ENCODE results near the gene CELF2.
"Not testable (repeated sequence)": the region's sequence is repeated elsewhere in the genome, so short reads cannot be mapped to it uniquely, and the experiment has no call there.

CELF2 gene

DNA sequence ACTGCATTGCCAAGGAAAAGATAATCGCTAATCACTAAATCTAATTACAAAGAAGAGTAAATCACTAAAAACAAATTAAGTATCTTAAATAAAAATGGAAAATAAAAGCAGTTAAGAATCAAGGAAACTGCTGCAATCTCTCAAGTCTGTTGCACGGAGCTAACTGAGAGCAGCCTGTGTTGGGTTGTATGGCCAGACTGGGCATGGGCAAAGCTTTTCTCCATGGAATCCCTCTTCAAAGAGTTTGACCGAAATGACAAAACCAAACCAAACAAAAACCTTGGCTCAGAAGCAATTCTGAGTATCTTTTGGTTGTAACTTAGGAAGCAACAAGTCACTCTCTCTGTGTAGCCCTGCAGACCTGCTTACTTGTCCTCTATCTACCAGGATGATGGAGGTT lies 78.8 kb downstream of the CELF2 start:
- DNase-seq (ENCODE audit: low read depth): no peak

DNA sequence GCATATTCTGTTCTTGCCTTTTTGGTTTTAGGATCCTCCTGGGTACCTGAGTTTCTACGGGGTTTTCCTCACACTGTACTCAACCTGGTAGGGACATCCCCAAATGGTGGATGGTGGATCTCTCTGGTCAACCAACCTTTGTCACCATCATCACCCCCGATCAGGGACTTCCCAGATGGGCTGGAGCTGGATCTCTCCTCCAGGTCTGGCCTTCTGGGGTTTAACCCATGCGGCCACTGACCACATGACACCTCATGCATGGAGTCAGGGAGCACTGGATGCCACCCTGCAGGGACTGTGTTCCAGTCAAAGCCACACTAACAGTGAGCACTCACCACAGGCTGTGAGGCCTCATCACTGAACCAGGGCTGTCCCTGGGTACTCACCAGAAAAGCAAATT lies 80.0 kb downstream of the CELF2 start:
- DNase-seq (ENCODE audit: low read depth): no peak

DNA sequence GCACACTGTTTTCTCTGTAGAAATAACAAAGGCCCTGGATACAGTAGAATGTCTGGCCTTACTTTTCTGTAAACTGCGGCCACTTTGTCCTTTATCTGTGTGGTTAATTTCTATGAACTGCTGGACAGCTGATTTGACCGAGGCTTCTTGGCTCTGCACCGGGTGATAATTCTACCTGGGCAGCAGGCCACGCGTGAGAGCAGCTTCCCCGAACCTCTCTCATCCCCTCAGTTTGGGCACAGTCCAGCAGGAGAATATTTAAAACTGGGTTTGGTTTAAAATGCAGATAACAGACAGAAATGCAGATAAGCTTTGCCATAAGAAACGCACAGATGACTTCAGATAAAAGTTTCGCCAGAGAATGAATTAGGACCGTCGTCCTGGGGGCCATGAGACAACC lies 81.0 kb downstream of the CELF2 start:
- no peak for DNase-seq (ENCODE audit: low read depth)

DNA sequence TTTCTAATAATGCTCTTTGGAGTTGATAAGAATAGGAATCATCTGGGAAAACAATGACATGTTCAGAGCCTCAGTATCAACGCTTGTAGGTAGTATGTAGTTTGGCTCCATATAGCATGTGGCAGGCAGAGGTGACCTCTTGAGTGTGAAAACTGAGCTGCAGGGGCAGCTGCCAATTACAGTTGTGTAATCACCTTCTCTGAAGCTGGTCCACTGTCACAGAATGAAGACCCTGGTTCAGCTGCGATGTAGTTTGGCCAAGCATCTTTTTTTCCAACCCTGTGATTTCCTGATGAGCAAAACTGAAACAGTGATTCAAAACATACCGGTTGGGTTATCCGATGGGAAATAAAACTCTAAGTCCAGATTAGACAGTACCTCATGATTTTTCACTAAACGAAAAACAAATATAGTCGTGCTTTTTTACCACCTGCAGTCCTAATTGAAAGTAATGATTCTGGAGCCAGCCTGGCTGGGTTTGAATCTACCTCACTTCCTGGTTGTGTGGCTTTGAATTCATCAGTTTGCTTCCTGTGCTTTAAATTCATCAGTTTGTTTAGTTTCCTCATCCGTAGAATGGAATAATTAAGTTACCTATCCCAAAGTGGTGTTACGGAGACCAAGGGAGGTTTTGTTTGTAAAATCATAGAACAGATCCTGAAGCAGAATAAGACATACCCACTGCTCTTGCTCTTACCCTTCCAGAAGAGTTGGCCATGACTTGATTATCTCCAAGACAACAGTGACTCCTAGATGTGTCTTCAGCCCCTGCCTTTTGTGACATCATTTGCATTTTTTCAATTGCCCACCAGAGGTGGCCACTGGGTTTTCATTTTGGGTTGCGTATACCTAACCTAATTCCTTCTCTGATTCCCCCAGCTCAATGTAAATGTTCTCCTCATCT lies 87.4 kb downstream of the CELF2 start:
- DNase-seq (ENCODE audit: low read depth): no peak

DNA sequence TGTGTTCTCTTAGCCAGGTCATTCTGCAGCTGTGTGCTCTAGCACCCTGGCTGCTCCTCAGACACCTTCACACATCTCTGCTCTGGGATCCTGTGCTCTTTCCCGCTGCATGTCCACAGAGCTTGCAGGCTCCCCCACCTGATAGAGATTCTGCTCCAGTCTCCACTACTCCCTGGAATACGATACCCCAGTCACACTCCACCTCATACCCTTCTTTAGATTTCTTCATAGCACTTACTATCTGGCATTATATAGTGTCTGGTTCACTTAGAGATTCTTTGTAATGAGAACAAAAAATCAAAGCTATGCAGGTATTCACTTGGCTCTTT lies 88.0 kb downstream of the CELF2 start:
- DNase-seq (ENCODE audit: low read depth): no peak

DNA sequence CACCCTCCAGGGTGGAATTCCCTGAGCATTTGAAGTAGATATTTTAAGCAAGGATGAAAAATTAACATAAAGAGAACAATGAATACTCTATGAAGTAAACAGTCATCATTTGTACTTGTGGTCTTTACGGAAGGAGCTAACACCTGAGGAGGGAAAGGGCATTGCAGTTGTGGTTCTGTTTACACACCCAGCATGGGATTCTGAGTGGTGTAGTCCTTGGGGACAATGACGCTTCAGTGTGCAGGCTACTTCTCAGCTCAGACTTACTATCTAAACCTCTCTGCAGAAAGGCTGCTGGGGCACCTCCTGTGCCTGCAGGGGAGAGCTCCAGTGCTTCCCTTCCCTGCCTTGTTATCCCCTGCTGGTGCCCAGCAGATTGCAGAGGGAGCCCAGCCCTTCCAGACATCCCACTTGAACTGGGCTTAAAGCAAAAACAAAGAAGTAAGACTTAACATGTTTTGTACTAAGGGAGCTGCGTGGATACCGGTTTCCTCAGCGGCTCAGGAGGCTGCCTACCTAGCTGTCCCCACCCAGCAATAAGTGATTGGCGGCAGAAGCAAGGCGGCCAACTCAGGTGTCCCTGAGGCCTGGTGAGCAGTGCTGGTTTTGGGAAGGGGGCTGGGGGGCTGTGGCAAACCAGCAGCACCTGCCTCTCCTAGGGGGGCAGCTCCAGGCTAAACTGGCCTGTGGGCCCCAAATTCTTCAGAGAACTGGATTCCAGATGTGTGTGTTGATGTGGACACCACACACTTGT lies 89.1 kb downstream of the CELF2 start:
- DNase-seq (ENCODE audit: low read depth): no peak

DNA sequence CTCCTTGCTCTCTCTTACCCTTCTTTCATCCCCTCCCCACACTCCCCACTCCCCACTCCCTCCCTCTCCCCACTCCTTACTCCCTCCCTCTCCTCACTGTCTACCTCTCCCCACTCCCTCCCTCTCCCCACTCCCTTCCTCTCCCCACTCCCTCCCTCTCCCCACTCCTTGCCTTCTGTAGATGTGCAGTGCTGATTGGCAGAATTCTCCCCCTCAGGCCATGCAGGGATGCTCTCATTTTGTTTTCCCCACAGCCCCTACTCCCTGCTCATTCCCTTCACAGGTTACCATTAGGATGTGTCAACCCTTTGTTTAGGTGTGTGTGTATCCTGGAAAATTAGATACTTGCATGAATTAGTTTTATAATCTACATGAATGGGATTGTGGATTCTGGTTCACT lies 90.3 kb downstream of the CELF2 start:
- DNase-seq (ENCODE audit: low read depth): no peak

DNA sequence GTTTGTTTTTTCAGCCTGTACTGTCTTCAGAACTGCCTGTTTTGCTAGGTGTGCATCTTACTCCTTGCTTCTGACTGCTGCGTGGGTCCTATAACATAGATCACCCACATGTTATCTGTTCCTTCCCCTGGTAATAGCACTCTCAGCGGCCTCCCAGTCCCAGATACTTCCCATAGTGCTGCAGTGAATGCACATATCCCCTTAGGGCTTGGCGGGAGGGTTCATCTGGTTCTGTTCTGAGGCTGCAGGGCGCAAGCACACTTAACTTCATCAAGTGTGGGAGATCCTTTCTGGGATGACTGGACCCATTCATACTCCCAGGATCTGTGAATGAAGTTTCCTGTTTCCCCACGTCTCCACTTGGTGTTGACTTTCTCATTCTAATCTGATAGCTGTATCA lies 90.7 kb downstream of the CELF2 start:
- no peak for DNase-seq (ENCODE audit: low read depth)

DNA sequence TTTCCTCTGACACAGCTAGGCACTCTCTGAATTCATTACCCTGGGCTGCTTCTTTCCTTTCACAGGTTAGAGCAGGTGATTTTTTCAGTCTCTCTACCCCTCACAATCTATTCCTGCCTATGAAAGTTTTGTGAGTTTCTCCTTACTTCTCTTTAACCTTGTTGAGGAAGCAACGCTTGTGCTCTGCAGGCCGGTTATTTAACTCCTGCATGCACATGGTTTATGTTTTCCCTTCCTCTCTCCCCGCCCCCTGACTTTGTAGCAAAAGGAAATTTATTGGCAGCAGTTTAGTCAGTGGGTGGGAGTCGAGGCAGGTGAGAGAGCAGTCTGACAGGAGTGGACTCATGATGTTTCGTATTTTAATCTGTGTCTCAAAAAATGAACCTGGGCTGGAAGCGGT lies 91.9 kb downstream of the CELF2 start:
- DNase-seq (ENCODE audit: low read depth): no peak

DNA sequence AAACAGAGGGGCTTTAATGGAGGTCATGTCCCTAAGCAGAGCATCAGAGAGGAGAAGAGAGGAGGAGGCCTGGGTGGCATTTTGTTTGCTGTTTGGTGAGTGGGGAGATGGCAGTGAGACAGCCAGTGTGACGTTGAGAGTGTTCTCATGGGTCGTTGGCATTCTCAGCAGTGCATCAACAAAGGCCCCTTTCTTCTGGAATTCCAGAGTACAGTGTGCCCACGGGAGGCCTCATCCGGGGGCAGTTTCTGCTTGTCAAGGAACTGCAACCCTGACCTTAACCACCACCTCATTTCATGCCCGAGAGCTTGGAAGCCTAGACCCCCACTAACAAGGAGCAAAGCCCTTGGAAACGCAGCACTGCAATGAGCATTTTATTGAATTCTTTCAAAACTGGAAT lies 92.9 kb downstream of the CELF2 start:
- DNase-seq (ENCODE audit: low read depth): no peak

DNA sequence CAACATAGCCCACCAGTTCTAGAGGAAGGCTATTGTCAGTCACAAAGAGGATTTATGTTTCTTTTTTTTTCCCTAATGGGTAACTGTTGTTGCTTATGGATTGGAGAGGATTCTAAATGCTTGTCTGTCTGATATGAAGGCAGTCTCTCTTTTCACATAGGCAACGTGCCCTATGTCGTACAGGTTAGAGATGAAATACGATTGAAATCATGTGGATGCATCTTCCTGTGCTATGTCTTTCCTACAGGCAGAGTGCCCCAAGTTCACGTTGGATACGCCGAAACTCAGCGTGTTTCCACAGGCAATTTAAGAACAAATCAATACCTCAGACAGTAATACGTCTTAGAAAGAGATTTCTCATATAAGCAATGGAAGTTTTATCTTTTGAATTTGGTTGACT lies 93.8 kb downstream of the CELF2 start:
- no peak for DNase-seq (ENCODE audit: low read depth)

DNA sequence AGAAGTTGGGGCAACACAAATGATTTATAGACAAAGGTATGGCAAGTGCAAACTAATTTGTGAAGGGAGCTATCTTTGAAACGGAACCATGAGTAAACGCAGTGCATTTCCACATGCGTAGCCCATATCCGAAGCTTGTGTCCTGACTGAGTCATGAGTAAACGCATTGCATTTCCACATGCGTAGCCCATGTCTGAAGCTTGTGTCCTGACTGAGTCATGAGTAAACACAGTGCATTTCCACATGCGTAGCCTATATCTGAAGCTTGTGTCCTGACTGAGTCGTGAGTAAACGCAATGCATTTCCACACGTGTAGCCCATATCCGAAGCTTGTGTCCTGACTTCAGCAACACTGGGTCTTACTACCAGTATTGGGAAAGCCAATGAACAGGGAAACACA lies 95.0 kb downstream of the CELF2 start:
- DNase-seq (ENCODE audit: low read depth): no peak

DNA sequence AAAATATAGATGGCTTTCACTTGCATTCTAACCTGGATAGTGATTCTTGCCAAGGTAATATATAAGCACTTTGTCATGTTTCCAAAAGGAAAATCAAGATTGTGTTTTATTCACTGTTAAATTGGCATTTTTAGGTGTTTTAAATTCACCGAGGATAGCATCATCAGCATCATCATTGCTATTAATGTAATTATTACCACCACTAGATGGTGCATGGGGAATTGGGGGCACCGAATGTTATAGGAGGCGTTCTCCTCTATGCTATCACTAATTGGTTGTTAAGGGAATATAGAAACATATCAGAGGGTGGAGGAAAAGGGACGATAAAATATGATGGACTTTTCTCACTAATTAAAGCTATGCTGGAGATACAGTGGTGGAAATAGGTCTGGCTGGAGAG lies 95.5 kb downstream of the CELF2 start:
- no peak for DNase-seq (ENCODE audit: low read depth)

DNA sequence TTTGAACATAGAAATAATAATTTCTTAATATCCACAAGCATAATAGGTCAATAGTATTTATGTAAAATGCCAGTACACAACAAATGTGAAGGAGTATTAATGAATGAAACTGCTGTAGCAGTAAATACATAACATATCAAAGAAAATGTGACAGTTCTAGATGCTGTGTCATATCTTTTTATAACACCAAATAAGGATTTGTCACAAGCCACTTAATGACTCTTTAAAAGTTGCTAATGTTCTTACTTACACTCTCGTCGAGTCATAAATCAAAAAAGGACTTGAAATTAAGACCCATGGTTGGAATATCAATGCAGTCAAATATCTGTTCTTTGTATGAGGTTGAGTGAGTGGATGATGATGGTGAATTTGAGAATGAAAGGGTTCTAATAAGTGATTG lies 96.6 kb downstream of the CELF2 start:
- no peak for DNase-seq (ENCODE audit: low read depth)

DNA sequence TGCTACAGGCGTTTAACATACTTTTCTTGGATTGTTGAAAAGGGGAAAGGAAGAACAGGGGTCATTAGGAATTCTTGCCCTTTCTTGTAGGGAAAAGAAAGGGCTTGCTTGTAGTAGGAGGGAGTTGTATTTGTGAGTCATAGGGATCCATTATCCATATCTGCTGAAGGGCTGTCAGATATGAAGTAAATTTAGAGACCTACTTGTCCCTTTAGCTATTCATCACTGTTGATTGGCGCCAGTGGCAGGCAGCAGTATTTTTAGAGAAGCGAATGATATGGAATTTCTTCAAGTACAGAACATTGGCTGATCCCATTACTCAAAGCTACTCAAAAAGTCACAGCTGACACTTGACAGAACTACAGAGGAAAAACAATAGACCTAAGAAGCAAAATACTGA lies 97.7 kb downstream of the CELF2 start:
- no peak for DNase-seq (ENCODE audit: low read depth)

DNA sequence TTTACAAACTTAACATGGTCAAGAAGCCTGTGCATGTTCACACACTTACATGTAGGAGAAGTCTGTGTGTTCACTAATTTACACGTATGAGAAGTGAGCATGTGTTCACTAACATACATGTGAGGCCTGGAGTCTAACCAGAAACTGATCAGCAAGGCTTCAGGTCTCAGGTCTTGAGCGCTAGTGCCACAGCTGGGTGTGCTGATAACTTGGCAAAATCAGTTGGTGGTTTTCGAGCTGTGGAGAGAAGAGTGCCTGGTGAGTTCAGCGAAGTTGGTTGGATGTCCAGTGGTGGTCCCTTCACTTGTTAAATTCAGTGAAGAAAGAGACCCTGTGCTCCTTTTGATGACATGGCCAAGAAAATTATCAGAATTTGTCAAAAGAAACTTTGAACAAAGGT lies 98.7 kb downstream of the CELF2 start:
- no peak for DNase-seq (ENCODE audit: low read depth)

DNA sequence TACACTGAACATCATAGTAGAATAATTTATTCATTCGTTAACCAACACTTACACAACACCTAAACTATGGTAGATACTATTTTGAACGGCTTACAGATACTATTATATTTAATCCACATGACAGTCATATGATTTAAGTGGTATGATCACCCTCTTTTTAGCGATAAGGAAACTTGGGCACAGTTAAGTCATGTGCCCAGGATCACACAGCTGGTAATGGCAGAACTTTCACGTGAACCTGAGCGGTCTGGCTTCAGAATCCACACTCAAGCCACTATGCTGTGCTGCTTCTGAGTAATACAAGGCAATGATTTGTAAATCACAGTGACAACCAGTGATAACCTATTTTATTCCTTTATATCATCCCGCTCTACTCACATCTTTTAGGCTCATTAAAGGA lies 99.1 kb downstream of the CELF2 start:
- no peak for DNase-seq (ENCODE audit: low read depth)

DNA sequence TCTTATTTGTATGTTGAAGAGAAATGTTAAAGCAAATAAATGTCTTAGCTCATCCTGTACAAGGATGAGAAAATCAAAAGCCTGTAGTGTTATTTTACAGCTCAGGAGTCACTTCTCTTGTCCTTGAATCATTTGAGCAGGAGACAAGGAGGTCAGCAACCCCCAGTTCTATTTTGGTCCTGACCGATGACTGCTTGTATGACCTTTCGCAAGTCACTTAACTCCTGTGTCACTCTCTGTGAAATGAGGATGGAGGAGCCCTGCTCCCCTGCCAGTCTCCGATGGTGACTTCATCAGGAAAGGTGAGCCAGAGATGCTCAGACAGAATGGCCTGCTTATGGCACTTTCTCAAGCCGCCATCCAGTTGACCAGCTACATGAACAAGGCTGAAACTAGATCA lies 101.0 kb downstream of the CELF2 start:
- DNase-seq (ENCODE audit: low read depth): no peak

DNA sequence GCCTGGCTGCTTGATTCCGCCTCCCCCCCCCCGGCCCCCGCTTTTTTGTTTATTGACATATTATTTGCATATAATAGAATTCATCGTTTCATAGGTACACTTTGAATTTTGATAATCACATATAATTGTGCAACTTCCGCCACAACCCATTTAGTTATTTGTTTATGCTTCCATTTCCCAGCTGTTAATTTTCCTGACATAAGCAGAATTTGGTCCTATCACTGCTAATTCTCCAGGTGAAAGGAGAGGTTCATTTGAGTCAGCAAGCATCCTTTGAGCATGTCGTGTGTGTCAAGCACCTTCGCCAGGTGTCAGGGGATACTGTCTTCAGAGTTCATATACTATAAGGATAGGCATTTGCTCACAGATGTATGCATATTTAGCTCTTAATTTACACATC lies 102.2 kb downstream of the CELF2 start:
- no peak for DNase-seq (ENCODE audit: low read depth)

DNA sequence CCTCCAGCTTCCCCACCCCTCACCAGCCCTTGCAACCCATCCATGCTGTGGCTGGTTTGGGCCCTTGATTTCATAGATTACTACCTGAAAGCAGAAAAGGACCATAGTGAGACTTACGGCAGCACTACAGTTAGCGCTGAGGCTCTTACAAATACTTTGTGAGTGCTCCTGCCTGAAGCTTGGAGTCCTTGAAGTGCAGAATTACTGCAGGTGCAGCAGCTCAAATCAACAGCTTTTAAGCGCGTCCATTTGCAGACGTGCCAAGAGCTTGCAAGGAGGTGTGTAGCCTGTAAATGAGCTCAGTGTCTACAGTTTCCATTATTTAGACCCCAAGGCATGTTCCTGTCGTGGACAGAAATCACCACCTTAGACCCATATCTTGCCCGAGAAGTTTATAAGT lies 103.0 kb downstream of the CELF2 start:
- DNase-seq (ENCODE audit: low read depth): no peak

DNA sequence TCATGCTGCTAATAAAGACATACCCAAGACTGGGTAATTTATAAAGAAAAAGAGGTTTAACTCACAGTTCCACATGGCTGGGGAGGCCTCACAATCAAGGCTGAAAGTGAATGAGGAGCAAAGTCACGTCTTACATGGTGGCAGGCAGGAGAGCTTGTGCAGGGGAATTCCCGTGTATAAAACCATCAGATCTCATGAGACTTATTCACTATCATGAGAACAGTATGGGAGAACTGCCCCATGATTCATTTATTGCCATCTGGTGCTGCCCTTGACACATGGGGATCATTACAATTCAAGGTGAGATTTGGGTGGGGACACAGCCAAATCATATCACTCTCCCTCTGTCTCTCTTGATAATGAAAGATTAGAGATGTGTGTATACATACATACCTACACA lies 106.2 kb downstream of the CELF2 start:
- not testable (repeated sequence) for DNase-seq (ENCODE audit: low read depth)

DNA sequence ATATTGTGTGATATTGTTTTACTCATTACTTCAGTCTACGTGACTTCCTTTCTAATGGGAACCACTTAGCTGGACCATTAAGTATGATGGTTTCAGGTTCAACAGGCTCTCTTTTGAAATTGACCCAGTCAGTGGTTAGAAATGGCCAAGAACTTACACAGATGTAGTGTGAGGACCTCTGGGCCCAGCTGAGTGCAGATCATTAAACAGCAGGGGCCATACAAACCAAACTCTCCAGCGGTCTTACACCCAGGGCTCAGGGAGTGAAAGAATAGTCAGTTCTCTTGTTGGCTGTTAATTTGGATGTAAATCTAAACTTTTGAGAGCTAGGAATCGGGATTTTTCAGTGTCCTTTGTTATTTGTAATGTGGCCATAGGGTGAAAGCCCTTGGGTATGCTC lies 107.3 kb downstream of the CELF2 start:
- DNase-seq (ENCODE audit: low read depth): no peak

DNA sequence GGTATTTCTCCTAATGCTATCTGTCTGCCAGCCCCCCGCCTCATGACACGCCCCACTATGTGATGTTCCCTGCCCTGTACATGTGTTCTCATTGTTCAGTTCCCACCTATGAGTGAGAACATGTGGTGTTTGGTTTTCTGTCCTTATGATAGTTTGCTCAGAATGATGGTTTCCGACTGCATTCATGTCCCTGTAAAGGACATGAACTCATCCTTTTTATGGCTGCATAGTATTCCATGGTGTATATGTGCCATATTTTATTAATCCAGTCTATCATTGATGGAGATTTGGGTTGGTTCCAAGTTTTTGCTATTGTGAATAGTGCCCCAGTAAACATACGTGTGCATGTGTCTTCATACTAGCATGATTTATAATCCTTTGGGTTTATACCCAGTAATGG lies 109.3 kb downstream of the CELF2 start:
- not testable (repeated sequence) for DNase-seq (ENCODE audit: low read depth)

DNA sequence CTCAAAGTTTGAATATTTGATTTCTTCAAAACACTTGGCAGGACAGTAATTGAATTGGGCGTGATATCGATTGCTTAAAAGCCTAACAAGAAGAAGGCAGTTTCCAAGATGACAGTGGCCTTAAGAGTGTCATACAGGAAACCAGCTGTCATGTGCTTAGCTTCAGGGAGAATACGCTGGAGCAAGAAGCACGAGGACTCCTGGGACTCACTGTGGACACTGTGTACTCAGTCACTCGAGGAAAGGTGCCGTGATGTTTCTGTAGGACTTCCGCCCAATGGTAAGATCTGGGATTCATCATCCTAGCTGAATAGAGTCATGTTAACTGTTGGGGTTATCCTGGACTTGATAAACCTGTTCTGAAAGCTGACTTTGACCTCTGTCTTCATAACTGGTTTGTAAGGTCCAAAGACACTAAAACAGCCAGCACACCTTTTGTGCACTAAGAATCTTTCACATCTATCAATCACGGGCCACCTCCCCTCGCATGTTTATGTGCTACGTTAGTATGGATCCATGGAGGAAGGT lies 113.5 kb downstream of the CELF2 start:
- no peak for DNase-seq (ENCODE audit: low read depth)
